DND-41 (cell line): ENCODE results near the gene PGLYRP3.

Experiments
- ATAC-seq: fragments of 200-7000 bp; cut with Tn5 transposase; 3 replicates; pipeline ENCODE4 v1.9.1; 2021; ENCODE audit warnings: low read depth; ENCODE audit not compliant: insufficient read depth
- DNase-seq: peaks from one replicate; pipeline ENCODE4 v3.0.0-alpha.2; 2020
- H2AFZ ChIP-seq: 2 replicates; pipeline ENCODE4 v1.6.0; 2012; ENCODE audit warnings: low read depth, low read length
- H3K27ac ChIP-seq: 2 replicates; pipeline ENCODE4 v1.5.1; 2012; ENCODE audit warnings: low read length, inconsistent platforms
- H3K27me3 ChIP-seq: fragments of 200-600 bp; sonication (generic); 2 replicates; pipeline ENCODE4 v1.6.0; 2012; ENCODE audit warnings: low read length, mild to moderate bottlenecking, inconsistent platforms; ENCODE audit not compliant: insufficient read depth, poor library complexity
- H3K36me3 ChIP-seq: 2 replicates; pipeline ENCODE4 v1.5.1; 2012; ENCODE audit warnings: low read length, inconsistent platforms; ENCODE audit not compliant: insufficient read depth
- H3K4me1 ChIP-seq: 2 replicates; pipeline ENCODE4 v1.5.1; 2012; ENCODE audit warnings: mild to moderate bottlenecking, low read length; ENCODE audit not compliant: insufficient read depth
- H3K4me2 ChIP-seq: 2 replicates; pipeline ENCODE4 v1.6.0; 2012; ENCODE audit warnings: mild to moderate bottlenecking, moderate library complexity, low read length, inconsistent platforms; ENCODE audit not compliant: insufficient read depth
- H3K4me3 ChIP-seq, 2 experiments: fragments of 200-600 bp in 1 of 2; shearing (Covaris generic) in 1 of 2; 2 replicates each; pipeline ENCODE4 v1.5.1; 2012 to 2016; ENCODE audit warnings: inconsistent platforms in 2 of 2, low read length in 2 of 2, mild to moderate bottlenecking in 2 of 2, low read depth in 1 of 2, moderate library complexity in 1 of 2
- H3K79me2 ChIP-seq: 2 replicates; pipeline ENCODE4 v1.6.0; 2012; ENCODE audit warnings: low read length, inconsistent platforms; ENCODE audit not compliant: insufficient read depth
- H3K9ac ChIP-seq: 2 replicates; pipeline ENCODE4 v1.6.0; 2012; ENCODE audit warnings: low read depth, mild to moderate bottlenecking, inconsistent platforms, low read length, moderate library complexity
- H3K9me3 ChIP-seq: 2 replicates; pipeline ENCODE4 v1.5.1; 2012; ENCODE audit warnings: low read length, moderate library complexity, mild to moderate bottlenecking, inconsistent platforms; ENCODE audit not compliant: insufficient read depth, severe bottlenecking
- H4K20me1 ChIP-seq: 2 replicates; pipeline ENCODE4 v1.6.0; 2012; ENCODE audit warnings: low read length; ENCODE audit not compliant: insufficient read depth
- CTCF ChIP-seq: IDR thresholded peaks from 2 replicates; pipeline ENCODE4 v1.5.1; 2012; ENCODE audit warnings: borderline replicate concordance, low read length, moderate library complexity, mild to moderate bottlenecking; ENCODE audit not compliant: poor library complexity, severe bottlenecking; ENCODE audit errors: extremely low read depth
- EZH2 ChIP-seq: IDR thresholded peaks from 3 replicates; pipeline ENCODE4 v1.6.1; 2012; ENCODE audit warnings: borderline replicate concordance, low read depth, mild to moderate bottlenecking, moderate library complexity, low read length, inconsistent platforms; ENCODE audit not compliant: severe bottlenecking

The PGLYRP3 gene

GRCh38 chr1:153308540-153308939, 4.2 kb downstream of the PGLYRP3 start:
- no peaks in the 10 kb centered on the region for H3K4me1 ChIP-seq
- no peak overlapping the region for H3K9ac ChIP-seq
- no peak for ATAC-seq

GRCh38 chr1:153307221-153307600, 5.5 kb downstream of the PGLYRP3 start:
- TF ChIP-seq CTCF (no peak), EZH2 (no peak)
- Histone ChIP-seq H3K4me1 (no peaks in the 10 kb centered on the region), H3K9ac (no peak overlapping the region), H3K79me2 (no peaks in the 10 kb centered on the region), H3K36me3 (no peaks in the 10 kb centered on the region), H2AFZ (no peak overlapping the region), H3K9me3 (no peaks in the 10 kb centered on the region), H4K20me1 (no peaks in the 10 kb centered on the region; the same call in 1 of the 2 replicates), H3K4me2 (no peak overlapping the region), H3K27ac (no peak overlapping the region), H3K27me3 (peaks cover 19% of the 10 kb centered on the region), H3K4me3 (no peak overlapping the region)
- DNase-seq (no peak), ATAC-seq (no peak)

More at GRCh38 chr1:153308540-153308939, 4.2 kb downstream of the PGLYRP3 start:
- Histone ChIP-seq H4K20me1 (no peaks in the 10 kb centered on the region; the same call in 1 of the 2 replicates), H3K4me2 (no peak overlapping the region), H3K36me3 (no peaks in the 10 kb centered on the region), H2AFZ (no peak overlapping the region), H3K9me3 (no peaks in the 10 kb centered on the region), H3K27ac (no peak overlapping the region), H3K27me3 (peaks cover 24% of the 10 kb centered on the region), H3K79me2 (no peaks in the 10 kb centered on the region), H3K4me3 (no peak overlapping the region)
- TF ChIP-seq CTCF (no peak), EZH2 (no peak)
- DNase-seq = no peak

- peaks cover 15% of the 10 kb centered on the region for H3K27me3 ChIP-seq
- no peak overlapping the region for H3K9ac ChIP-seq
- no peak overlapping the region for H3K4me3 ChIP-seq
- no peak overlapping the region for H2AFZ ChIP-seq
- DNase-seq (no peak), ATAC-seq (no peak)
- no peak overlapping the region for H3K27ac ChIP-seq
- no peaks in the 10 kb centered on the region for H3K36me3 ChIP-seq
- no peaks in the 10 kb centered on the region for H3K9me3 ChIP-seq
- H3K79me2 ChIP-seq = no peaks in the 10 kb centered on the region
- H3K4me1 ChIP-seq = no peaks in the 10 kb centered on the region
- no peak for TF ChIP-seq CTCF
- no peak for TF ChIP-seq EZH2
- no peak overlapping the region for H3K4me2 ChIP-seq
- no peaks in the 10 kb centered on the region; the same call in 1 of the 2 replicates for H4K20me1 ChIP-seq
These were observed 6.2 kb downstream of the PGLYRP3 start for GRCh38 chr1:153306303-153307220.
